ENCODE results near the gene UVRAG. TPM values are rescaled to one million over a fixed set of nuclear protein-coding genes. Genes with fewer than 3 reads are reported as not detected.

UVRAG gene
- total and polyA plus RNA-seq, 4 donors = 4.4 to 15.1 (median 10.0) TPM

- no peaks in the 10 kb centered on the region for H3K9me3 ChIP-seq (ENCODE audit: control insufficient read depth in 4 of 4, low read length in 3 of 4)
- H3K9ac ChIP-seq (ENCODE audit: low read depth in 1 of 2, low read length in 2 of 2) = no peak overlapping the region
- H3K4me3 ChIP-seq (ENCODE audit: low read depth in 1 of 3, low read length in 3 of 3) = no peak overlapping the region
- H3K4me1 ChIP-seq (ENCODE audit: control insufficient read depth in 4 of 4, insufficient read depth in 4 of 4, low read length in 3 of 4) = peaks cover 0 to 9% (median 5%) of the 10 kb centered on the region in 4 donors
- no peak for TF ChIP-seq ATF3 (IDR thresholded peaks at IDR 0.05)
- TF ChIP-seq SP1 (IDR thresholded peaks at IDR 0.05) = no peak
- TF ChIP-seq ZBTB33 (IDR thresholded peaks at IDR 0.05) = no peak
- TF ChIP-seq HNF4G (IDR thresholded peaks at IDR 0.05) = no peak
- TF ChIP-seq FOXA2 (IDR thresholded peaks at IDR 0.05) = no peak
- no peak for TF ChIP-seq HNF4A (conservative IDR thresholded peaks at IDR 0.05)
- no peak for TF ChIP-seq TAF1 (conservative IDR thresholded peaks at IDR 0.05)
- no peaks in the 10 kb centered on the region for H3K27me3 ChIP-seq (ENCODE audit: control insufficient read depth in 4 of 4, insufficient read depth in 4 of 4, low read length in 3 of 4)
- no peak for DNase-seq (ENCODE audit: low spot score)
- 78% methylated on average over 6 of the region's 6 CpGs for whole genome bisulfite sequencing
- H3K27ac ChIP-seq (ENCODE audit: low read depth in 1 of 2, low read length in 2 of 2) = no peak overlapping the region
- peaks cover 0 to 2% (median 0%) of the 10 kb centered on the region in 4 donors for H3K36me3 ChIP-seq (ENCODE audit: control insufficient read depth in 4 of 4, insufficient read depth in 3 of 4, low read depth in 1 of 4, low read length in 3 of 4)
Measured at GRCh38 chr11:76148231-76148630, 333.2 kb downstream of the UVRAG start.

GRCh38 chr11:76148941-76149613 lies 334.1 kb downstream of the UVRAG start:
- Histone ChIP-seq H3K4me1 (ENCODE audit: control insufficient read depth in 4 of 4, insufficient read depth in 4 of 4, low read length in 3 of 4) (peaks cover 0 to 9% (median 5%) of the 10 kb centered on the region in 4 donors), H3K36me3 (ENCODE audit: control insufficient read depth in 4 of 4, insufficient read depth in 3 of 4, low read depth in 1 of 4, low read length in 3 of 4) (no peaks in the 10 kb centered on the region), H3K9me3 (ENCODE audit: control insufficient read depth in 4 of 4, low read length in 3 of 4) (no peaks in the 10 kb centered on the region), H3K4me3 (ENCODE audit: low read depth in 1 of 3, low read length in 3 of 3) (no peak overlapping the region), H3K27ac (ENCODE audit: low read depth in 1 of 2, low read length in 2 of 2) (no peak overlapping the region), H3K9ac (ENCODE audit: low read depth in 1 of 2, low read length in 2 of 2) (no peak overlapping the region), H3K27me3 (ENCODE audit: control insufficient read depth in 4 of 4, insufficient read depth in 4 of 4, low read length in 3 of 4) (no peaks in the 10 kb centered on the region)
- no peak for DNase-seq (ENCODE audit: low spot score)
- no peak for TF ChIP-seq RXRA (IDR thresholded peaks at IDR 0.05)
- TF ChIP-seq NR2F2 (IDR thresholded peaks at IDR 0.05) = no peak
- no peak for TF ChIP-seq FOXA2 (IDR thresholded peaks at IDR 0.05)
- TF ChIP-seq ZBTB33 (IDR thresholded peaks at IDR 0.05) = no peak
- no peak for TF ChIP-seq MAX (IDR thresholded peaks at IDR 0.05)
- 87% methylated on average over 17 of the region's 17 CpGs for WGBS

- no peak overlapping the region for H3K9ac ChIP-seq (ENCODE audit: low read depth in 1 of 2, low read length in 2 of 2)
- no peaks in the 10 kb centered on the region for H3K36me3 ChIP-seq (ENCODE audit: control insufficient read depth in 4 of 4, insufficient read depth in 3 of 4, low read depth in 1 of 4, low read length in 3 of 4)
- no peaks in the 10 kb centered on the region for H3K27me3 ChIP-seq (ENCODE audit: control insufficient read depth in 4 of 4, insufficient read depth in 4 of 4, low read length in 3 of 4)
- no peak for DNase-seq (ENCODE audit: low spot score)
- WGBS = 94% methylated on average over 6 of the region's 6 CpGs
- H3K9me3 ChIP-seq (ENCODE audit: control insufficient read depth in 4 of 4, low read length in 3 of 4) = no peaks in the 10 kb centered on the region
- H3K27ac ChIP-seq (ENCODE audit: low read depth in 1 of 2, low read length in 2 of 2) = no peak overlapping the region
- peaks cover 0 to 9% (median 5%) of the 10 kb centered on the region in 4 donors for H3K4me1 ChIP-seq (ENCODE audit: control insufficient read depth in 4 of 4, insufficient read depth in 4 of 4, low read length in 3 of 4)
- no peak overlapping the region for H3K4me3 ChIP-seq (ENCODE audit: low read depth in 1 of 3, low read length in 3 of 3)
- TF ChIP-seq JUND (IDR thresholded peaks at IDR 0.05) (no peak), MAX (IDR thresholded peaks at IDR 0.05) (no peak), NR2F2 (IDR thresholded peaks at IDR 0.05) (no peak), FOXA1 (IDR thresholded peaks at IDR 0.05) (no peak), EGR1 (IDR thresholded peaks at IDR 0.05; ENCODE audit: low read depth in 2 of 2) (no peak), RAD21 (IDR thresholded peaks at IDR 0.05) (no peak), ATF3 (IDR thresholded peaks at IDR 0.05) (no peak), FOXA2 (IDR thresholded peaks at IDR 0.05) (no peak), SP1 (IDR thresholded peaks at IDR 0.05) (no peak), YY1 (IDR thresholded peaks at IDR 0.05) (no peak), TAF1 (conservative IDR thresholded peaks at IDR 0.05) (no peak), HNF4G (IDR thresholded peaks at IDR 0.05) (no peak), GABPA (IDR thresholded peaks at IDR 0.05 in 1 of 2, conservative IDR thresholded peaks at IDR 0.05 in 1 of 2) (no peak), RXRA (IDR thresholded peaks at IDR 0.05) (no peak), CTCF (IDR thresholded peaks at IDR 0.05; ENCODE audit: low read depth, low read length, missing input control) (no peak)
Measured at GRCh38 chr11:76149713-76150112, 334.7 kb downstream of the UVRAG start.
